T-helper 2 cell treated with Interferon-gamma antibody and Interleukin-4, amounts not matched to agents 5 μg/mL and 100 μg/mL, for 36 hours (primary cell): Measurements from ENCODE around the gene ADGRB3.
"Not testable (repeated sequence)": the region's sequence is repeated elsewhere in the genome, so short reads cannot be mapped to it uniquely, and the experiment has no call there.

Experiments
- DNase-seq: peaks from one replicate; pipeline ENCODE4 v3.0.0; 2021; ENCODE audit warnings: low spot score
- H3K27ac Mint-ChIP-seq: one replicate; pipeline ENCODE4 v1.8.0; 2021; ENCODE audit warnings: mild to moderate bottlenecking, mixed read lengths
- H3K27me3 Mint-ChIP-seq: one replicate; pipeline ENCODE4 v1.8.0; 2021; ENCODE audit warnings: low read depth, mixed read lengths
- H3K36me3 Mint-ChIP-seq: one replicate; pipeline ENCODE4 v1.8.0; 2021; ENCODE audit warnings: low read depth, mixed read lengths
- H3K4me1 Mint-ChIP-seq: one replicate; pipeline ENCODE4 v1.8.0; 2021; ENCODE audit warnings: low read depth, mixed read lengths
- H3K4me3 Mint-ChIP-seq: one replicate; pipeline ENCODE4 v1.8.0; 2022; ENCODE audit warnings: mild to moderate bottlenecking, moderate library complexity, mixed read lengths
- H3K9me3 Mint-ChIP-seq: one replicate; pipeline ENCODE4 v1.8.0; 2021; ENCODE audit warnings: mixed read lengths

The ADGRB3 gene

GRCh38 chr6:68655028-68655427 is 19.9 kb downstream of the ADGRB3 start:
- no peaks in the 10 kb centered on the region for H3K9me3 Mint-ChIP-seq
- H3K4me1 Mint-ChIP-seq: no peaks in the 10 kb centered on the region
- no peak for DNase-seq
- no peak overlapping the region for H3K27ac Mint-ChIP-seq
- no peaks in the 10 kb centered on the region for H3K36me3 Mint-ChIP-seq
- no peaks in the 10 kb centered on the region for H3K27me3 Mint-ChIP-seq
- no peak overlapping the region for H3K4me3 Mint-ChIP-seq

GRCh38 chr6:68657374-68658139 is 22.5 kb downstream of the ADGRB3 start:
- H3K36me3 Mint-ChIP-seq: no peaks in the 10 kb centered on the region
- DNase-seq: no peak
- no peak overlapping the region for H3K4me3 Mint-ChIP-seq
- H3K9me3 Mint-ChIP-seq: no peaks in the 10 kb centered on the region
- H3K27ac Mint-ChIP-seq: no peak overlapping the region
- no peaks in the 10 kb centered on the region for H3K27me3 Mint-ChIP-seq
- H3K4me1 Mint-ChIP-seq: no peaks in the 10 kb centered on the region

GRCh38 chr6:68658338-68658737 is 23.3 kb downstream of the ADGRB3 start:
- H3K4me1 Mint-ChIP-seq: no peaks in the 10 kb centered on the region
- H3K9me3 Mint-ChIP-seq: no peaks in the 10 kb centered on the region
- no peaks in the 10 kb centered on the region for H3K27me3 Mint-ChIP-seq
- no peak overlapping the region for H3K4me3 Mint-ChIP-seq
- no peaks in the 10 kb centered on the region for H3K36me3 Mint-ChIP-seq
- H3K27ac Mint-ChIP-seq: no peak overlapping the region
- DNase-seq: no peak

DNA sequence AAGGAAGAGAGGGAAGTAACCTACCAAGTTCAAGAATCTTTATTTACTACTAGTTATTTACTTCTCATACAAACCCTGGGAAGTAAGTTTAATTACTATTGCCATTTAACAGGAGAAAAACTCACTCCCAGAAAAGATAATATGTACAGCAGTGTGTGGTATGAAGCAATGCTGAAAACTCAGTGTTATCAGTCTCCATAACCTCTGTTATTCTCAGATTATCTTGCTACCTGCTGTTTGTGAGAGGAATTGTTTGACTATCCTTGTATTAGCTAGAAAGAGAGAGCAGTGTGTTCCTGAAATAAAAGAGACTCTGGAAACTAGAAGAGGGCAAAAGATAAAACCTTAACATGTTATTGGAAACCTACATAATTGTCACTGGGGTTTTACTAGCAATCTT is 38.2 kb downstream of the ADGRB3 start:
- Mint-ChIP-seq H3K9me3 (no peaks in the 10 kb centered on the region), H3K4me1 (no peaks in the 10 kb centered on the region), H3K27ac (no peak overlapping the region), H3K36me3 (no peaks in the 10 kb centered on the region), H3K4me3 (no peak overlapping the region), H3K27me3 (no peaks in the 10 kb centered on the region)
- no peak for DNase-seq

GRCh38 chr6:68675548-68675947 is 40.5 kb downstream of the ADGRB3 start:
- no peak overlapping the region for H3K27ac Mint-ChIP-seq
- H3K9me3 Mint-ChIP-seq: no peaks in the 10 kb centered on the region
- no peak overlapping the region for H3K4me3 Mint-ChIP-seq
- no peaks in the 10 kb centered on the region for H3K36me3 Mint-ChIP-seq
- H3K27me3 Mint-ChIP-seq: no peaks in the 10 kb centered on the region
- DNase-seq: no peak
- H3K4me1 Mint-ChIP-seq: no peaks in the 10 kb centered on the region

GRCh38 chr6:68676094-68676493 is 41.0 kb downstream of the ADGRB3 start:
- H3K4me3 Mint-ChIP-seq, H3K36me3 Mint-ChIP-seq, H3K9me3 Mint-ChIP-seq, H3K27me3 Mint-ChIP-seq, H3K27ac Mint-ChIP-seq, H3K4me1 Mint-ChIP-seq, DNase-seq: not testable (repeated sequence)

GRCh38 chr6:68677058-68677457 is 42.0 kb downstream of the ADGRB3 start:
- Mint-ChIP-seq H3K4me3 (no peak overlapping the region), H3K36me3 (no peaks in the 10 kb centered on the region), H3K27me3 (no peaks in the 10 kb centered on the region), H3K9me3 (no peaks in the 10 kb centered on the region), H3K4me1 (no peaks in the 10 kb centered on the region), H3K27ac (no peak overlapping the region)
- no peak for DNase-seq

DNA sequence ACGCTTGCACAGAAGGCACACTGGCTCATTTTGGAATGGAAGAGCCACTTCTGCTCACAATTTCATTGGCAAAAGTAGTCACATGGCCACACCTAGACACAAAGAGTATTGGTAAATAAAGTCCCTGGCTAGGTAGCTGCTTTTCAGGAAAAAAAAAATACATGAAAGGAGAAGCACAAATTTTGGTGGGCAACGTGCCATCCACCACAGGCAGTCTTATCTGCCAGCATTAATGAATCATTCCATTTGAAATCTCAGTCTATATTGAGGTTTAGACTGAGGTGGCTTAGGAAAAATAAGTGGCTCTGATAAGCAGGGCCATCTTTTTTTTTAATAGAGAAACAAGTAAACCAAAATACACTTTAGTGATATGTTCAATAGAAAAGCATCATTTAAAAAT is 44.3 kb downstream of the ADGRB3 start:
- no peaks in the 10 kb centered on the region for H3K4me1 Mint-ChIP-seq
- H3K36me3 Mint-ChIP-seq: no peaks in the 10 kb centered on the region
- H3K9me3 Mint-ChIP-seq: no peaks in the 10 kb centered on the region
- H3K27me3 Mint-ChIP-seq: no peaks in the 10 kb centered on the region
- no peak overlapping the region for H3K4me3 Mint-ChIP-seq
- DNase-seq: no peak
- no peak overlapping the region for H3K27ac Mint-ChIP-seq

GRCh38 chr6:68680264-68680663 is 45.2 kb downstream of the ADGRB3 start:
- Mint-ChIP-seq H3K4me3 (no peak overlapping the region), H3K9me3 (no peaks in the 10 kb centered on the region), H3K4me1 (no peaks in the 10 kb centered on the region), H3K27ac (no peak overlapping the region), H3K27me3 (no peaks in the 10 kb centered on the region), H3K36me3 (no peaks in the 10 kb centered on the region)
- no peak for DNase-seq

DNA sequence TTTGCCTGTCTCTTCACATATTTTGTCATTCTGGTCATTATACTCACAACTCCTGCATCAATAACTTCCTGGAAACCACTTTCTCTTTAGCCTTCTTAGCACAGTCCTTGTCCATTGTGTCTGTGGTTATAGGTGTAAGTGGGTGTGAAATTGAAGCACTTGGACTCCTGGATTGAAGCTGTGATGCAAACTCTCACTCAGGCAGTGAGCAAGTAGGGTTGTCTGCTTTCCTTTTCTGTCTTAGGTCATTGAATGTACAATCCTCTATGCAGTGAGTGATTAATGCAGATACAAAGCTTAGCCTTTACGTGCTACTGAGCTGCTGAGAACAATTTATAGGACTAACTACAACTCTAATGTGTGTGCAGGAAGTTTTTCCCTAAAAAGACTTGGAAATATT is 54.8 kb downstream of the ADGRB3 start:
- no peaks in the 10 kb centered on the region for H3K36me3 Mint-ChIP-seq
- no peaks in the 10 kb centered on the region for H3K9me3 Mint-ChIP-seq
- no peak overlapping the region for H3K27ac Mint-ChIP-seq
- no peaks in the 10 kb centered on the region for H3K27me3 Mint-ChIP-seq
- H3K4me3 Mint-ChIP-seq: no peak overlapping the region
- H3K4me1 Mint-ChIP-seq: no peaks in the 10 kb centered on the region
- DNase-seq: no peak

- H3K27me3 Mint-ChIP-seq: no peaks in the 10 kb centered on the region
Measured at GRCh38 chr6:68691120-68691519, 56.0 kb downstream of the ADGRB3 start.

GRCh38 chr6:68693271-68693670 is 58.2 kb downstream of the ADGRB3 start:
- no peaks in the 10 kb centered on the region for H3K27me3 Mint-ChIP-seq
- no peak overlapping the region for H3K4me3 Mint-ChIP-seq
- H3K27ac Mint-ChIP-seq: no peak overlapping the region
- no peaks in the 10 kb centered on the region for H3K4me1 Mint-ChIP-seq
- no peaks in the 10 kb centered on the region for H3K36me3 Mint-ChIP-seq
- DNase-seq: no peak
- no peaks in the 10 kb centered on the region for H3K9me3 Mint-ChIP-seq

More at GRCh38 chr6:68691120-68691519, 56.0 kb downstream of the ADGRB3 start:
- Mint-ChIP-seq H3K4me3 (no peak overlapping the region), H3K4me1 (no peaks in the 10 kb centered on the region), H3K27ac (no peak overlapping the region), H3K36me3 (no peaks in the 10 kb centered on the region), H3K9me3 (no peaks in the 10 kb centered on the region)
- DNase-seq: no peak

- Mint-ChIP-seq H3K9me3 (no peaks in the 10 kb centered on the region), H3K4me3 (no peak overlapping the region), H3K27me3 (no peaks in the 10 kb centered on the region), H3K36me3 (no peaks in the 10 kb centered on the region), H3K4me1 (no peaks in the 10 kb centered on the region), H3K27ac (no peak overlapping the region)
- no peak for DNase-seq
Measured at GRCh38 chr6:68695403-68695802, 60.3 kb downstream of the ADGRB3 start.

DNA sequence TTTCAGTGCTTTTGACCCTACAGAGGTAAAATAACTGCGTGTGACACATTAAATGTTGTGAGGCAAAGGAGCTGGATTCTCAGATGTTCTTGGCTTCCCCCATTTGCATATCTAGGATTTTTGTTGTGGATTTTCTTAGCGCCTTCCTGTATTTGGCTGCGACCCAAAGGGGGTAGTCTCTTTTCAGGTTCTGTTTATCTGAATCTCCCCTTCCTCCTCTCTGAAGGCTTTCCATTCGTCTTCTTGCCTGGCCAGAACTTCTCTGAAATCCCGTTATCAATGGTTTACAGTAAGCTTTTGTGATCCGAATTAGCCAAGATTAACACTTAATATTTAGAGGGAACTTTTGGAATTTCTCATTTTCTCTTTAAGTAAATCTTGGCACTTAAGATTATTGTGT is 60.8 kb downstream of the ADGRB3 start:
- Mint-ChIP-seq H3K27ac (no peak overlapping the region), H3K4me3 (no peak overlapping the region)

GRCh38 chr6:68697394-68697793 is 62.3 kb downstream of the ADGRB3 start:
- Mint-ChIP-seq H3K4me3 (no peak overlapping the region), H3K9me3 (no peaks in the 10 kb centered on the region), H3K27me3 (no peaks in the 10 kb centered on the region), H3K36me3 (no peaks in the 10 kb centered on the region), H3K4me1 (no peaks in the 10 kb centered on the region), H3K27ac (no peak overlapping the region)
- no peak for DNase-seq

More for the DNA sequence above, 60.8 kb downstream of the ADGRB3 start:
- no peak for DNase-seq
- no peaks in the 10 kb centered on the region for H3K4me1 Mint-ChIP-seq
- H3K9me3 Mint-ChIP-seq: no peaks in the 10 kb centered on the region
- H3K27me3 Mint-ChIP-seq: no peaks in the 10 kb centered on the region
- no peaks in the 10 kb centered on the region for H3K36me3 Mint-ChIP-seq
